Bronchial epithelial cell (primary cell): Measurements from ENCODE around the gene CEP170B. TPM values are rescaled to one million over a fixed set of nuclear protein-coding genes. Genes with fewer than 3 reads are reported as not detected.

Source experiments
- DNase-seq: peaks from one replicate; pipeline ENCODE4 v3.0.0-alpha.2; 2010; ENCODE audit warnings: low read depth
- FAIRE-seq: peaks from 2 replicates; lab custom pipeline; 2011; peaks lifted over from hg19 to GRCh38; lab: Jason Lieb, UNC
- H3K27me3 ChIP-seq: 2 replicates; pipeline ENCODE4 v1.5.1; 2011; ENCODE audit warnings: low read length; ENCODE audit not compliant: control insufficient read depth, insufficient read depth
- H3K36me3 ChIP-seq: 2 replicates; pipeline ENCODE4 v1.5.1; 2011; ENCODE audit warnings: low read length; ENCODE audit not compliant: control insufficient read depth, insufficient read depth
- H3K4me3 ChIP-seq: 2 replicates; pipeline ENCODE4 v1.5.1; 2011; ENCODE audit warnings: mild to moderate bottlenecking, low read depth, low read length, control low read depth
- total RNA-seq: library from RNA; depleted of rRNA; stranded (reverse); fragments of >200 nt; gene quantifications from 2 replicates; pipeline ENCODE4 v1.2.1, GENCODE V29; 2014
- TF ChIP-seq, protein P1 (sequence below): IDR thresholded peaks from 2 replicates; pipeline ENCODE4 v1.5.1; 2011; ENCODE audit warnings: mild to moderate bottlenecking, moderate library complexity, low read length, control low read depth, inconsistent platforms; ENCODE audit not compliant: insufficient read depth, severe bottlenecking

CEP170B gene
- total RNA-seq, 1 donor from 2014 or later, result 29.0 TPM

DNA sequence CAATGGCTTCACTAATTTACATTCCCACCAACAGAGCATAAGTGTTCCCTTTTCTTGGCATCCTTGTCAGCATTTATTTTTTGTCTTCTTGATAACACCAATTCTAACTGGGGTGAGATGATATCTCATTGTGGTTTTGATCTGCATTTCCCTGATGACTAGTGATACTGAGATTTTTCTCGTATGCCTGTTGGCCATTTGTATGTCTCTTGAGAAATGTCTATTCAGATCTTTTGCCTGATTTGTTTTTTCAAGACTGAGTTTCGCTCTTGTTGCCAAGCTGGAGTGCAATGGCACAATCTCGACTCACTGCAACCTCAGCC is 54.9 kb downstream of the CEP170B start:
- TF ChIP-seq, protein P1, sequence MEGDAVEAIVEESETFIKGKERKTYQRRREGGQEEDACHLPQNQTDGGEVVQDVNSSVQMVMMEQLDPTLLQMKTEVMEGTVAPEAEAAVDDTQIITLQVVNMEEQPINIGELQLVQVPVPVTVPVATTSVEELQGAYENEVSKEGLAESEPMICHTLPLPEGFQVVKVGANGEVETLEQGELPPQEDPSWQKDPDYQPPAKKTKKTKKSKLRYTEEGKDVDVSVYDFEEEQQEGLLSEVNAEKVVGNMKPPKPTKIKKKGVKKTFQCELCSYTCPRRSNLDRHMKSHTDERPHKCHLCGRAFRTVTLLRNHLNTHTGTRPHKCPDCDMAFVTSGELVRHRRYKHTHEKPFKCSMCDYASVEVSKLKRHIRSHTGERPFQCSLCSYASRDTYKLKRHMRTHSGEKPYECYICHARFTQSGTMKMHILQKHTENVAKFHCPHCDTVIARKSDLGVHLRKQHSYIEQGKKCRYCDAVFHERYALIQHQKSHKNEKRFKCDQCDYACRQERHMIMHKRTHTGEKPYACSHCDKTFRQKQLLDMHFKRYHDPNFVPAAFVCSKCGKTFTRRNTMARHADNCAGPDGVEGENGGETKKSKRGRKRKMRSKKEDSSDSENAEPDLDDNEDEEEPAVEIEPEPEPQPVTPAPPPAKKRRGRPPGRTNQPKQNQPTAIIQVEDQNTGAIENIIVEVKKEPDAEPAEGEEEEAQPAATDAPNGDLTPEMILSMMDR, result no peak
- FAIRE-seq (no peak), DNase-seq (no peak)
- Histone ChIP-seq H3K27me3 (no peaks in the 10 kb centered on the region), H3K4me3 (no peak overlapping the region), H3K36me3 (no peaks in the 10 kb centered on the region)

DNA sequence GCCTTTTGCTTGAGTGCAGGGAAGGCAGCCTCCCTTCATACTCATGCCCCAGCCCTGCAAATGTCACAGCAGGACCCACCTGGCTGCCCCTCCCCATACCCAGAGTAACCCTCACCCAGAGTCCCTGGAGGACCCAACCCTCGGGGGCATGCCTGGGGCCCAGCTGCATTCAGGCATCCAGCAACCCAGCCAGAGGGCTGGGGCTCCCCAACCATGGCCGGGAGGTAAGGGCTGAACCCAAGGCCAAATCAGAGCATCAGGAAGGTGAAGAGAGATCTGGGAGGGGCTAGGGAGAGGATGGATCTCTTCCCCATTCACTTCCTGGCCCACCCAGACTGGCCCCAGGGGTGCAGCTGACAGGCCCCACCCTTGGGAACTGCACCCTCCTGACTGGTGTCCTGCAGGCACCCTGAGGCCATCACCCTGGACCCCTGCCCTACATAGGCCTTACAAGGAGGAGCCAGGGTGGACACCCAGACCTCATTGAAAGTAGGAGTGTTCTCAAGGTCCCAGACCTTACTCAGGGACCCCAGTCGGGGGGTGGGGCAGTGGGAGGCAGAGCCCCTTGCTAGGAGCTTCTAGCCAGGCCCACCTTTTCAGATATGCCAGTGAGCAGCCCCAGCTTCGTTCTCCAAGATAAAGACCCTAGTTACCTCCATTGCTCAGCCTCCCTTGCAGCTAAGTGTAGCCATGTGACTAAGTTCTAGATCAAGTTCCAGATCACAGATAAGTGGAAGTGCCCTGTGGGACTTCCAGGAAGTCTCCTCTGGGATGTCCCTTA is 58.8 kb downstream of the CEP170B start:
- H3K27me3 ChIP-seq, result no peaks in the 10 kb centered on the region
- H3K36me3 ChIP-seq, result no peaks in the 10 kb centered on the region
- TF ChIP-seq, protein P1, result no peak
- H3K4me3 ChIP-seq, result no peak overlapping the region
- FAIRE-seq (no peak), DNase-seq (no peak)

DNA sequence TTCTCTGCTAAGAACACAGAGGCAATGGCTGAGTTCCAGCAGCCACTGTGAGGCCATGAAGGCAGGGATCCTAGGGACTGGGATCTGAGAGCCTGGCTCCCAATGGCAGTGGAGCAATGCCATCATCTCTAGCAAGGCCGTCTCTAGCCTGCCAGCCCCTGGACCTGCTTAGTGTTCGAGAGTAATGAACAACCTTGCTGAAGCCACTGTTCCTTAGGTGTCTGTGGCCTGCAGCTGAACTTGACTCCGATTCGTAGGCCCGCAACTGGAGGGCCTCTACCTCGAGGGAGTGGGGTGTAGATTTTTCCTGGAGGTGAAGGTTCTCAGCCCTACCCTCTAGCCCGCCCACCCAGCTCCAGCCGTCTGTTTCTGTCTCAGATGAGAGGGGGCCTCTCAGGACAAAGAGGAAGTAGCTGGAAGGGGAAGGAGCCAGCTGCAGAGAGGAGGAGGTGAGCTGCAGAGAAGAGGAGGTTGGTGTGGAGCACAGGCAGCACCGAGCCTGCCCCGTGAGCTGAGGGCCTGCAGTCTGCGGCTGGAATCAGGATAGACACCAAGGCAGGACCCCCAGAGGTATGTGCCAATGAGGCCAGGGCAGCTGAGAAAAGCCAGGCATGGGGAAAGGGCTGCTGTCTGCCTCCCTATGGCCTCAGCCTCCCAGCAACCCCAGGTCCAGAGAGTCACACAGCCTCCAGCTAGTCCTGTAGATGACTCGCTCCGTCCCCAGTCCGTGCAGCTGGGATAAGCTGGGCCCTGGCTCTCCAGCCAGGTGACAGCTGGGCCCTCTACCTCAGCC is 59.5 kb downstream of the CEP170B start, which contains the start of gene PLD4:
PLD4 (plus strand) TSS at position 459 of the 793 bp plus-strand sequence. CDS start 2,262 bp downstream, outside the sequence.
- no peak for FAIRE-seq
- TF ChIP-seq, protein P1, result no peak
- H3K36me3 ChIP-seq, result no peaks in the 10 kb centered on the region
- peaks cover under 1% of the 10 kb centered on the region for H3K27me3 ChIP-seq
- H3K4me3 ChIP-seq, result no peak within 1 kb of the TSS
- DNase-seq, result no peak

DNA sequence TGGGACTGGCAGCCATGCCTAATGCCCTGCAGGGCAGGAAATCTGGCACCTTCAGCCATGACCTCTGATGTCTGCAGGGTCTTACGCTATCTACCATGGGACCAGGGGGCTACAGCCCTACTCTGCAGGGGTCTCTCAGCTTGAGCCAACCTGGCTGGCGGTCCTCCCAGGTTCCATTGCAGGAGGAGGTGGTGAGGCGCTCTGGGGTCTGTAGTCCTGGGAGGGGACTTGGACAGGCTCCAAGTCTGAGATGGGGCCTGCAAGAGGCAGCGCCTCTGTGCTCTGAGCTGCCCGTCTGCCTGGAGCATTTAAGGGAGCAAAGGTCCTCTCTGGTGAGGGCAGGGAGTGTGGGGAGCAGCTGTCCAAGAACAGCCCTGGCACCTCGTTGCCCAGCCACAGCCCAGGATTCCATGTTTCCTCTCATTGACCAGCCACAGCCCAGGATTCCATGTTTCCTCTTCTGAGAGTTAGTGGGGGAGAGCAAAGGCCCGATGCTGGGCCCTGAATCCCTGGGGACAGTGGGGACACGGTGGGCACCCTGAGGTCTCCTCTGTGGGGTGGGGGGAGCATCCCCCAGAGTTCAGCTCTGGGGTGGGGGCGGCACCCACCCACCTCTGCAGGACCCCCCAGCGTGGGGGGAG is 60.3 kb downstream of the CEP170B start:
- no peak for FAIRE-seq
- peaks cover 2% of the 10 kb centered on the region for H3K27me3 ChIP-seq
- H3K4me3 ChIP-seq, result no peak overlapping the region
- TF ChIP-seq, protein P1, result no peak
- no peaks in the 10 kb centered on the region for H3K36me3 ChIP-seq
- DNase-seq, result no peak

DNA sequence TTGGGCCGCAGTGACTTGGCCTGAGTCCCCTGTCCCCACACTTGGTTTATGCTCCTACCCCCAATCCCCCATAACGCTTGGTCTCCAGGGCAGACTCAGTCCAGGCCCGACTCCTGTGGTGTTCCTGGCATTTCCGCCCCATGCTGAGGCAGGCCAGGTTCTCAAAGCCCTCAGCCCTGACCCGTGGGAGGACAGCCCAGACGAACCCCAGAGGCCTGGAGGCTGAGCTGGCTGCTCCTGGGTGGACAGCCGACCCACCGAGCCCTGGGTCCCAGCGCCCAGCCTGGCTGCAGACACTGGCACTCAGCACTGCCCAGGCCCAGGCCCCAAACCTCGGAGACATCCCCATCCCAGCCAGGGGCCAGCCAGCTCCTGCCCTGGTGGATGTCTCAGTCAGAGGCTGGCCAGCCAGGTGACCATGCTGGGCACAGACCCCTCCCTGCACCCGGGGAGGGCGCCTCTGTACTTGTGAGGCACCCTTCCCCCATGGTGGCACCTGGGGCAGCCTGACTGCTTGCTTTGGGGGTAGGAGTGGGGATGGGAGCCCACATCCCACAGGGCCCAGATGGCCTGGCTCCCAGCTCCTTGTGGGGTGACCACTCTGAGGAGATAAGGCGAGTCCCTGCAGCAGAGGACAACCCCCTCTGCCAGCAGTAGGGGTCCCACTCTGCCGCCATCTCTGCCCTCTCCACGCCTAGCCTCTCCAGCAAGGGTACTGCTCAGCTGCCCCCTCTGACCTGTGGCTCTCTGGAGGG is 61.0 kb downstream of the CEP170B start:
- H3K27me3 ChIP-seq, result peaks cover 2% of the 10 kb centered on the region
- FAIRE-seq (no peak), DNase-seq (no peak)
- no peaks in the 10 kb centered on the region for H3K36me3 ChIP-seq
- TF ChIP-seq, protein P1, result no peak
- H3K4me3 ChIP-seq, result no peak overlapping the region
